ENCODE results near the gene HAUS3.
"Not testable (repeated sequence)": the region's sequence is repeated elsewhere in the genome, so short reads cannot be mapped to it uniquely, and the experiment has no call there.

The HAUS3 gene

GRCh38 chr4:2275546-2276251 is 33.8 kb upstream of the HAUS3 start:
- no peak for DNase-seq

GRCh38 chr4:2275044-2275397 is 33.1 kb upstream of the HAUS3 start:
- not testable (repeated sequence) for DNase-seq

- no peak for DNase-seq
These were observed 32.6 kb upstream of the HAUS3 start for GRCh38 chr4:2274320-2275043.

GRCh38 chr4:2273657-2274319 is 31.9 kb upstream of the HAUS3 start:
- no peak for DNase-seq

GRCh38 chr4:2273221-2273620 is 31.3 kb upstream of the HAUS3 start:
- DNase-seq, result no peak

- DNase-seq, result no peak
These were observed 30.9 kb upstream of the HAUS3 start for GRCh38 chr4:2272828-2273120.

- peak in 1 of 14 donors; percentile 74 for DNase-seq
These were observed 30.3 kb upstream of the HAUS3 start for GRCh38 chr4:2272026-2272827.

- no peak for DNase-seq
These were observed 29.5 kb upstream of the HAUS3 start for GRCh38 chr4:2271279-2272025.

- DNase-seq, result no peak
These were observed 28.6 kb upstream of the HAUS3 start for GRCh38 chr4:2270341-2271165.

- no peak for DNase-seq
These were observed 27.8 kb upstream of the HAUS3 start for GRCh38 chr4:2269618-2270163.

GRCh38 chr4:2269206-2269531 is 27.2 kb upstream of the HAUS3 start:
- no peak for DNase-seq

- DNase-seq, result no peak
These were observed 26.7 kb upstream of the HAUS3 start for GRCh38 chr4:2268357-2269205.

- DNase-seq, result no peak
These were observed 25.9 kb upstream of the HAUS3 start for GRCh38 chr4:2267841-2268240.

- DNase-seq, result no peak
These were observed 25.4 kb upstream of the HAUS3 start for GRCh38 chr4:2267320-2267811.

- no peak for DNase-seq
These were observed 24.9 kb upstream of the HAUS3 start for GRCh38 chr4:2266821-2267220.

- peak in 9 of 14 donors; percentile 22 to 70 (median 37) for DNase-seq
These were observed 24.3 kb upstream of the HAUS3 start for GRCh38 chr4:2266181-2266580.

GRCh38 chr4:2265113-2266110 is 23.5 kb upstream of the HAUS3 start:
- DNase-seq, result no peak

GRCh38 chr4:2264481-2265041 is 22.6 kb upstream of the HAUS3 start:
- no peak for DNase-seq
